Stomach (tissue), 9 donors: ENCODE results near the gene PCDH15. TPM values are rescaled to one million over a fixed set of nuclear protein-coding genes. Genes with fewer than 3 reads are reported as not detected.

Experiments used
- DNase-seq, 2 donors: peaks; one replicate each; pipeline versions ENCODE4 v3.0.0 to v3.0.0-alpha.2; 2013 to 2019
- H3K27ac ChIP-seq, 5 donors: fragments of 200-600 bp in 4 of 5; sonication (generic) in 4 of 5; one replicate each; pipeline ENCODE4 v1.5.1; 2013 to 2019; ENCODE audit warnings: mild to moderate bottlenecking in 1 of 5, moderate library complexity in 1 of 5
- H3K27me3 ChIP-seq, 3 donors: fragments of 200-600 bp; sonication (generic); one replicate each; pipeline ENCODE4 v1.5.1; 2017 to 2019; ENCODE audit warnings: mixed run types in 1 of 3
- H3K36me3 ChIP-seq, 4 donors: fragments of 200-600 bp; sonication (generic); 1 replicate in 3 of 4; 2 replicates in 1 of 4; pipeline ENCODE4 v1.5.1; 2016 to 2019
- H3K4me1 ChIP-seq, 4 donors: fragments of 200-600 bp; sonication (generic); one replicate each; pipeline ENCODE4 v1.5.1; 2016 to 2019
- H3K4me3 ChIP-seq, 4 donors: fragments of 200-600 bp; sonication (generic) in 3 of 4; one replicate each; pipeline ENCODE4 v1.5.1; 2016 to 2019; ENCODE audit warnings: mild to moderate bottlenecking in 1 of 4
- H3K9me3 ChIP-seq, 4 donors: fragments of 200-600 bp; sonication (generic); one replicate each; pipeline ENCODE4 v1.5.1; 2016 to 2019
- CTCF ChIP-seq, 7 experiments: fragments of 450-650 bp in 4 of 7; fragments of 200-600 bp in 3 of 7; sonication (generic) in 3 of 7; IDR thresholded peaks; one replicate each; pipeline ENCODE4 v1.5.1; 2016 to 2019; ENCODE audit warnings: antibody characterized with exemption in 7 of 7, control low read depth in 2 of 7, mild to moderate bottlenecking in 1 of 7
- EP300 ChIP-seq: sonication (generic); formaldehyde crosslinking; IDR thresholded peaks from one replicate; pipeline ENCODE4 v1.6.1; 2017; ENCODE audit warnings: antibody characterized with exemption
- POLR2A ChIP-seq, 4 donors: fragments of 450-650 bp; IDR thresholded peaks; one replicate each; pipeline ENCODE4 v1.6.1; 2016; ENCODE audit warnings: antibody characterized with exemption in 4 of 4, control low read depth in 2 of 4, mild to moderate bottlenecking in 1 of 4, moderate library complexity in 1 of 4
- POLR2AphosphoS5 ChIP-seq, 3 donors: sonication (generic); formaldehyde crosslinking; IDR thresholded peaks; one replicate each; pipeline ENCODE4 v1.6.1; 2016; ENCODE audit warnings: antibody characterized with exemption in 3 of 3
- WGBS, 5 donors: extraction: QIAGEN DNeasy Blood & Tissue Kit in 3 of 5; methylation state at CpG; one replicate each; pipeline versions ENCODE4 v1.1.5 to v1.1.7; 2013 to 2018; 5-methylcytosine and 5-hydroxymethylcytosine counted together
- intact Hi-C: fragments of 100-400 bp; cut with DNase I; formaldehyde crosslinking; loops from one replicate; pipeline ENCODE4 v1.15.1; 2023; ENCODE audit warnings: low total_unique reads
- polyA plus RNA-seq, 3 donors: library from polyadenylated mRNA; stranded (reverse); fragments of 200-250 nt; gene quantifications; one replicate each; pipeline ENCODE4 v1.2.3, GENCODE V29; 2013
- total RNA-seq, 5 donors: library from RNA; depleted of rRNA; stranded (reverse); fragments of >200 nt; gene quantifications; one replicate each; pipeline versions ENCODE4 v1.1.0 to v1.2.3, GENCODE V29; 2014 to 2016
- donor health status: healthy with polysubstance abuse.
- donor health status: Bipolar disorder and iron deficiency.
- donor health status: healthy.

The PCDH15 gene
- total and polyA plus RNA-seq, 8 donors, result 3.7 TPM; not detected in 7

- Histone ChIP-seq H3K9me3 (no peaks in the 10 kb centered on the region), H3K4me3 (no peak overlapping the region), H3K4me1 (no peaks in the 10 kb centered on the region), H3K36me3 (no peaks in the 10 kb centered on the region), H3K27ac (no peak overlapping the region), H3K27me3 (no peaks in the 10 kb centered on the region)
- TF ChIP-seq POLR2AphosphoS5 (IDR thresholded peaks at IDR 0.05) (no peak), EP300 (no peak)
- 40 to 62% (median 61%) methylated on average over 3 of the region's 3 CpGs for WGBS, 5 donors
- no peak for DNase-seq
- intact Hi-C loops, result no loop called here
Observed at GRCh38 chr10:54198051-54198450, 603.0 kb downstream of the PCDH15 start.

GRCh38 chr10:54194806-54195205, 606.2 kb downstream of the PCDH15 start:
- Histone ChIP-seq H3K27me3 (no peaks in the 10 kb centered on the region), H3K27ac (no peak overlapping the region), H3K4me3 (no peak overlapping the region), H3K36me3 (no peaks in the 10 kb centered on the region), H3K9me3 (no peaks in the 10 kb centered on the region), H3K4me1 (no peaks in the 10 kb centered on the region)
- no peak for DNase-seq
- intact Hi-C loops, result no loop called here
- TF ChIP-seq CTCF (IDR thresholded peaks at IDR 0.05) (no peak), POLR2AphosphoS5 (IDR thresholded peaks at IDR 0.05) (no peak), EP300 (no peak), POLR2A (IDR thresholded peaks at IDR 0.05) (no peak)

- TF ChIP-seq EP300, result no peak
- no peak for TF ChIP-seq CTCF (IDR thresholded peaks at IDR 0.05)
- H3K9me3 ChIP-seq, result no peaks in the 10 kb centered on the region
- no peak overlapping the region for H3K27ac ChIP-seq
- H3K36me3 ChIP-seq, result no peaks in the 10 kb centered on the region
- no peak overlapping the region for H3K4me3 ChIP-seq
- no peaks in the 10 kb centered on the region for H3K27me3 ChIP-seq
- no peaks in the 10 kb centered on the region for H3K4me1 ChIP-seq
- intact Hi-C loops, result no loop called here
- DNase-seq, result no peak
Observed at GRCh38 chr10:54159924-54160323, 641.1 kb downstream of the PCDH15 start.

- Histone ChIP-seq H3K9me3 (no peaks in the 10 kb centered on the region), H3K27ac (no peak overlapping the region), H3K4me3 (no peak overlapping the region), H3K4me1 (no peaks in the 10 kb centered on the region), H3K36me3 (no peaks in the 10 kb centered on the region), H3K27me3 (no peaks in the 10 kb centered on the region)
- 50 to 78% (median 67%) methylated on average over 2 of the region's 2 CpGs for WGBS, 5 donors
- TF ChIP-seq EP300 (no peak), POLR2AphosphoS5 (IDR thresholded peaks at IDR 0.05) (no peak), CTCF (IDR thresholded peaks at IDR 0.05) (no peak), POLR2A (IDR thresholded peaks at IDR 0.05) (no peak)
- intact Hi-C loops, result no loop called here
- DNase-seq, result no peak
Observed at GRCh38 chr10:54148508-54148907, 652.5 kb downstream of the PCDH15 start.

DNA sequence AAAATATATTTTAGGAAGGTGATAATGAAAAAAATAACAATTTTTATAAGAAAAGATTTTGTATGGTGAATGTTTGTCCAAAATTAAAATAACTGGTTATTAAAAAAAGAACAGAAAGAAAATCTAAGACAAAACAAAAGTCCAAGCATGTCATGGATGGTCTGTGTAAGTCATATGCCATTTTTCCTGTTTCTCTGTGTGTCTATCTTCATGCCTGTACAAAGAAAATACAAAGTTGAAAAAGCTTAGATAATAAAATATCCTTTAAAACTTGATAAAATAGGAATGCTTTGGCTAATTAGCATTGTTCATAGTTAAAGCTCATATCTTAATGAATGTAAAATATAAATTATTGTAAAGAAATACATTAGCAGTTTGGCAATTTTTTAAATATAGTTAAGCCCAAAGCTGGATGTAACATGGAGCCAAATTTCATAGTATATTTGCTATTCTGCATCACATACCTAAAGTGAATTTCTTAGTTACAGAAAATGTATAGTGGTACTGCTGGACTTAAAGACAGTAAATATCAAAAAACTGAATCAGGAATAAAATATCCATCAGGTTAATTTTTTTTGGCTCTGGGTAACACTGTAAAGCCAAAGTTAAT, 661.1 kb downstream of the PCDH15 start:
- intact Hi-C loops, result no loop called here
- H3K9me3 ChIP-seq, result peaks cover 0 to 16% (median 4%) of the 10 kb centered on the region in 4 donors
- TF ChIP-seq CTCF (IDR thresholded peaks at IDR 0.05) (no peak), EP300 (no peak), POLR2AphosphoS5 (IDR thresholded peaks at IDR 0.05) (no peak), POLR2A (IDR thresholded peaks at IDR 0.05) (no peak)

More for the DNA sequence above, 661.1 kb downstream of the PCDH15 start:
- Histone ChIP-seq H3K27ac (no peak overlapping the region), H3K36me3 (no peaks in the 10 kb centered on the region), H3K4me1 (no peaks in the 10 kb centered on the region), H3K4me3 (no peak overlapping the region), H3K27me3 (no peaks in the 10 kb centered on the region)
- no peak for DNase-seq
